ACC112 (cell line): Measurements from ENCODE around the gene GULP1.
A peak's percentile ranks its signal among the peaks of the same experiment; 100 is the strongest.

ENCODE experiments used
- H2AFZ ChIP-seq: fragments of 200-600 bp; sonication (generic); one replicate; pipeline ENCODE4 v1.6.0; 2017; ENCODE audit warnings: antibody characterized with exemption, low read length; ENCODE audit not compliant: unreplicated experiment
- H3K27ac ChIP-seq: fragments of 200-600 bp; sonication (generic); 2 replicates; pipeline ENCODE4 v1.5.1; 2014; ENCODE audit warnings: low read depth, mild to moderate bottlenecking, antibody characterized with exemption, low read length, moderate library complexity
- H3K27me3 ChIP-seq: fragments of 200-600 bp; sonication (generic); 2 replicates; pipeline ENCODE4 v1.6.1; 2014; ENCODE audit warnings: mild to moderate bottlenecking, antibody characterized with exemption, low read length, moderate library complexity, mixed read lengths; ENCODE audit not compliant: insufficient read depth
- H3K36me3 ChIP-seq: fragments of 200-600 bp; sonication (generic); 2 replicates; pipeline ENCODE4 v1.6.1; 2016; ENCODE audit warnings: mild to moderate bottlenecking, antibody characterized with exemption, low read length, moderate library complexity, mixed read lengths; ENCODE audit not compliant: insufficient read depth
- H3K4me1 ChIP-seq: fragments of 200-600 bp; sonication (generic); one replicate; pipeline ENCODE4 v1.6.1; 2016; ENCODE audit warnings: low read length, mixed read lengths; ENCODE audit not compliant: insufficient read depth, unreplicated experiment, control insufficient read depth
- H3K4me3 ChIP-seq: fragments of 200-600 bp; sonication (generic); 2 replicates; pipeline ENCODE4 v1.5.1; 2014; ENCODE audit warnings: mild to moderate bottlenecking, low read depth, low read length
- H3K79me2 ChIP-seq: fragments of 200-600 bp; sonication (generic); one replicate; pipeline ENCODE4 v1.6.0; 2016; ENCODE audit warnings: low read length; ENCODE audit not compliant: control insufficient read depth, unreplicated experiment, insufficient read depth

The GULP1 gene

DNA sequence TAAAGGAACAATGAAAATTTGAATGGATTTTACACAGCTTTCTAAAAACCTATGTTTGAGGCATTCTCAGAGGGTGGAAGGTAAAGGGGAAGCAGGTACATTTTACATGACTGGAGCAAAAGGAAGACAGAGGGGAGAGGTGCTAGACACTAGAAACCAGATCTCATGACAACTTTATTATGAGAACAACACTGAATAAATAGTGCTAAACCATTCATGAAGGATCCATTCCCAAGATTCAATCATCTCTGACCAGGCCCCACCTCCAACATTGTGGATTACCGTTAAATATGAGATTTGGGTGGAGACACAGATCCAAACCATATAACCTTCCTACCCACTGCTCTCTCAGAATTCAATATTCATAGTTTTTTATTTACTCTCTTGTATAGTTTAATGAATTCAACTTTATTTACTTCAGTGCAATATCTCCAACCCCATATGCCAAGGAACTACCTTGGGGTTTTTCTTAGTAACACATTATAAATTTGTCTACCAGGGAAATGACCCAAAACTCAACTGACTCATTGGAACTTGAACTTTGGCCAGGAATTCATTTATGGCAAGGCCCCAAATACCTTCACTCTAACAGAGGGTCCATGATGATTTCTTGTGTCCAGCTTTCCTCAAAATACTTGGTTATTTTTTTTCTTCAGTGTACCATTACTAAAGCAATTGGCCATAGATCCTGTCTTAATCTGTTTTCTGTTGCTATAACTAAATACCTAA is 317.8 kb downstream of the GULP1 start:
- Histone ChIP-seq H3K4me1 (peaks cover 26% of the 10 kb centered on the region), H3K79me2 (no peaks in the 10 kb centered on the region), H3K27ac (peak overlapping the region; percentile 70), H3K36me3 (no peaks in the 10 kb centered on the region), H2AFZ (no peak overlapping the region), H3K27me3 (no peaks in the 10 kb centered on the region), H3K4me3 (no peak overlapping the region)

DNA sequence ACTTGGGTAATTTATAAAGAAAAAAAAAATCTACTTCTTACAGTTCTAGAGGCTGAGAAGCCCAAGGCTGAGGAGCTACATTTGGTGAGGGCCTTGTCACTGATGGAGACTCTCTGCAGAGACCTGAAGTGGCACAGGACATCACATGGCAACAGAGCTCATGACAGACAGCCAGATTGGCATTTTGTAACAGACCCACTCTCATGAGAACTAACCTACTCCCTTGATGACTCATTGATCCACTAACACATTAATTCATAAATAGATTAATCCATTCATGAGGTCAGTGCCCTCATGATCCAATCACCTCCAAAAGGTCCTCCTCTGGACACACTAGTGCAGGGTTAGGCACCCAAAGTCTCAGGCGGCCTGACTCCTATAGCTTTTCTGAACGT is 318.4 kb downstream of the GULP1 start:
- H3K4me3 ChIP-seq, result no peak overlapping the region
- H3K79me2 ChIP-seq, result no peaks in the 10 kb centered on the region
- H3K27me3 ChIP-seq, result no peaks in the 10 kb centered on the region
- no peaks in the 10 kb centered on the region for H3K36me3 ChIP-seq
- H2AFZ ChIP-seq, result no peak overlapping the region
- H3K4me1 ChIP-seq, result peaks cover 26% of the 10 kb centered on the region
- peak overlapping the region; percentile 70 for H3K27ac ChIP-seq

DNA sequence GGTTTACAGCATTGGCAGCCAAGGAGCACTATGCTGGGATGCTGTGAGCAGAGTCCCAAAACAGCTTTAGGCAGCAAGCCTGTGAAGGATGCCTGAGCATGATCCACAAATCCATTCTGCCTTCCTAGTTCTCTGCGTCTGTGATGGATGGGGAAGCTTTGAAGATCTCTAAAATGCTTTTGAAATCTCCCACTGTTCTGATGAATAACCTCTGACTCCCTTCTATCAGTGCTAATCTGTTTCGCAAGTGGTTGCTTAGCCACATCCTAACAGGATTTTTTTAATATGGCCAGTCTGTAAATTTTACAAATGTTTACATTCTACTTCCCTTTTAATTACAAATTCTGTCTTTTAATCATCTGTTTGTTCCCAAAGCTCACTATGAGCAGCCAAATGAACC is 319.2 kb downstream of the GULP1 start:
- Histone ChIP-seq H3K27me3 (no peaks in the 10 kb centered on the region), H3K4me1 (peaks cover 26% of the 10 kb centered on the region), H3K4me3 (no peak overlapping the region), H3K36me3 (no peaks in the 10 kb centered on the region), H3K79me2 (no peaks in the 10 kb centered on the region), H3K27ac (peak overlapping the region; percentile 27; the same call in 1 of the 2 replicates), H2AFZ (no peak overlapping the region)

DNA sequence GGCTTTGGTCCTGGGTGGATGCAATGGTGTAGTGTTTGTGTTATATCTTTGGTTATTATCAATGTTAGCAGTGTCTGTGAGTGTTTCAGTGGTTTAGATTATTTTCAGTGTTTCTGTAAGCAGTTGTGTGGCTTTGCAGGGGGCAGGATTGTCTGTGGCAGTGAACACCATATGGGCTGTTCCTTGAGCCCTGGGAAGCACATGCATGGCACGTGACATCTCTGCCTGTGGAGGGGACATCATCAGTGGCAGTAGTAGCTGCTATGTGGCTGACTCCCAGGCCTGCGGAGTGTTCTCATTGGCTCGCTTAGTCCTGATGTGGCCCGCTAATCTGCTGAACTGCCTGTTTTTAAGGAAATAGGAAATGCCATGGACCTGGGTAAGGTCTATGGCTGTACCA is 327.5 kb downstream of the GULP1 start:
- Histone ChIP-seq H3K79me2 (no peaks in the 10 kb centered on the region), H3K4me3 (no peak overlapping the region), H2AFZ (no peak overlapping the region), H3K36me3 (no peaks in the 10 kb centered on the region), H3K27me3 (no peaks in the 10 kb centered on the region), H3K27ac (no peak overlapping the region), H3K4me1 (peaks cover 3% of the 10 kb centered on the region)

DNA sequence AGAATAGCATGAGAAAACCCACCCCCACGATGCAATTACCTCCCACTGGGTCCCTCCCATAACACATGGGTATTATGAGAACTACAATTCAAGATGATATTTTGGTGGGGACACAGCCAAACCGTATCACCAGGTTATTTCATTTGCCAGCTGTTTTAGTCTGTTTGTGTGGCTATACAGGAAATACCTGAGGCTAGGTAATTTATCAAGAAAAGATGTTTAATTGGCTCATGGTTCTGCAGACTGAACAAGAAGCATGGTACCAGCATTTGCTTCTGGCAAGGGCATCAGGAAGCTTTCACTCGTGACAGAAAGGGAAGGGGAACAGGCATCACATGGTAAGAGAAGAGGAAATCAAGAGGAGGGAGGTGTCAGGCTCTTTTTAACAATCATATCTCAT is 329.2 kb downstream of the GULP1 start:
- no peaks in the 10 kb centered on the region for H3K27me3 ChIP-seq
- no peaks in the 10 kb centered on the region for H3K79me2 ChIP-seq
- H3K27ac ChIP-seq, result no peak overlapping the region
- H3K36me3 ChIP-seq, result no peaks in the 10 kb centered on the region
- H3K4me1 ChIP-seq, result peaks cover 3% of the 10 kb centered on the region
- H3K4me3 ChIP-seq, result no peak overlapping the region
- no peak overlapping the region for H2AFZ ChIP-seq

DNA sequence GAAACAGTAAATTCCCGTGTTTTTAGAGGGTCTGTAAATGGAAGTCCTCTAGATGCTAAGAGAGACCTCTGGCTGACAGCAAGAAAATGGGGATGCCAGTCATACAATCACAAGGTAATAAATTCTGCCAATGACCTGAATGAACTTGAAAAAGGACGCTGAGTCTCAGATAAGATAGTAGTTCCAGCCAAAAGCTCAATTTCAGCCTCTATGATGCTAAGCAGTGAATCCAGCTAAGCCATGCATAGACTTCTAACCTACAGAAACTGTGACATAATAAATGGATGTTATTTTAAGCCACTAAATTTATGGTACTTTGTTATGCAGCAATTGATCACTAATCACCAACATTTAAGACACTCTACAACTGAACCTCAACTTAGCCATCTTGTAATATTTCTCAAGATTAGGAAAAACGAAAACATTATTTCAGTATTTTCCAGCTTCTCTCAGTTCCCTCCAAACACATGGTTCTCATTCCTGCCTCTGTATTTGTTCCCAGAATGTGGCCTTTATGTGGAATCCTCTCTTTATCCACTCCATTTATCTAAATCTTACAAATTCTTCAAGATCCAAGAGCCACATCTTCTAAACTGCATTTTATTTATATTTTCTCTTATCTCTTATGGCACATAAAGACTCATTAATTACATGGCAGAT is 331.1 kb downstream of the GULP1 start:
- H3K27me3 ChIP-seq, result no peaks in the 10 kb centered on the region
- no peak overlapping the region for H3K27ac ChIP-seq
- H2AFZ ChIP-seq, result no peak overlapping the region
- no peaks in the 10 kb centered on the region for H3K79me2 ChIP-seq
- H3K4me3 ChIP-seq, result no peak overlapping the region
- peaks cover 3% of the 10 kb centered on the region for H3K4me1 ChIP-seq
- H3K36me3 ChIP-seq, result no peaks in the 10 kb centered on the region

DNA sequence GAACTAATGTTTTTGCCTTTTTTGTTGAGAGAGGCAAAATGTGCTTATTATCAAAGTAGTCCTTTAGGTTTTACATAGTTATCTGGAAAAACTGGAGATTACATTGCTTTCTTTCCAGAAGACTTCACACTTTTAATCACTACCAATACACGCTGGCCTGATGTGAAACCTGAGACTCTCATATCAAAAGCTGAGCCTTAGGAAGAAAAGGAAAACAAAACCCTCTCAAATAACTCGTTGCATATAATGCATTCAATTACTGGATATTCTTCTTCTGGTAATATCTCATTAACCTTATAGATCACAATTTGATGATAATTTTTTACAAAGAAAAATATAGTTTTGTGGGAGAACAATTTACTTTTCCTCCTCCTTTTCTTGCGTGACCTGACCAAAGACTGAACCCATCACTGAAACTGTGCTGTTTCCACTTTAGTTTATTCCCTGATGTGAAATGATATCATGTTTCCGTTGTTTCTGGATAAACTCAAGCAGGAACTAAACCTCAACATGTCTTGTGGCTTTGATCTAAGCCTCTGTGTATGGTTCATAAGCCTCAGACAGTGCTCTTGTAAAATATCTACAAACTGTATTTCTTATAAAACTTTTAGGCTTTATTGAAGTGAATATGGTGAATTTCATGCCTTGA is 332.4 kb downstream of the GULP1 start:
- no peaks in the 10 kb centered on the region for H3K36me3 ChIP-seq
- peak overlapping the region; percentile 22 for H3K4me3 ChIP-seq
- peak overlapping the region; percentile 47 for H2AFZ ChIP-seq
- H3K27me3 ChIP-seq, result no peaks in the 10 kb centered on the region
- peaks cover 3% of the 10 kb centered on the region for H3K4me1 ChIP-seq
- H3K79me2 ChIP-seq, result no peaks in the 10 kb centered on the region
- H3K27ac ChIP-seq, result no peak overlapping the region

DNA sequence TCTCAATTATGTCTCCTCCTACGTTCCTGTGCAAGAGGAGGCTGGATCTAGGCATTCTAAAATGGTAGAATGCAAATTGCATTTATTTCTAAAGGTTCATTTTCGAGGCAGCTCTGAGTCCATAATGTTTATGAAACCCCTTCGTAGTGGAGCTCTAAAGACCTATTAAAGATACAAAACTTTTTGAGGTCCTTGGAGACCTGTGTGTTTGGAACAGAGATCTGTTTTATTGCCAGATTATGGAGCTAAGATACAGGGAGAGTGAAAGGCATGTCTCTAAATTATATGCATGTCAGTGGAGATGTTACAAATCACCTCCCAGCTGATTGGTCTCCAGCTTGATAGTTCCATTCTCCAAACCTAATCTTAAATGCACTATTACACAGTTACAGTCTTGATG is 335.8 kb downstream of the GULP1 start:
- no peak overlapping the region for H3K27ac ChIP-seq
- no peak overlapping the region for H2AFZ ChIP-seq
- H3K36me3 ChIP-seq, result no peaks in the 10 kb centered on the region
- no peaks in the 10 kb centered on the region for H3K27me3 ChIP-seq
- peaks cover 14% of the 10 kb centered on the region for H3K4me1 ChIP-seq
- H3K79me2 ChIP-seq, result no peaks in the 10 kb centered on the region
- no peak overlapping the region for H3K4me3 ChIP-seq

DNA sequence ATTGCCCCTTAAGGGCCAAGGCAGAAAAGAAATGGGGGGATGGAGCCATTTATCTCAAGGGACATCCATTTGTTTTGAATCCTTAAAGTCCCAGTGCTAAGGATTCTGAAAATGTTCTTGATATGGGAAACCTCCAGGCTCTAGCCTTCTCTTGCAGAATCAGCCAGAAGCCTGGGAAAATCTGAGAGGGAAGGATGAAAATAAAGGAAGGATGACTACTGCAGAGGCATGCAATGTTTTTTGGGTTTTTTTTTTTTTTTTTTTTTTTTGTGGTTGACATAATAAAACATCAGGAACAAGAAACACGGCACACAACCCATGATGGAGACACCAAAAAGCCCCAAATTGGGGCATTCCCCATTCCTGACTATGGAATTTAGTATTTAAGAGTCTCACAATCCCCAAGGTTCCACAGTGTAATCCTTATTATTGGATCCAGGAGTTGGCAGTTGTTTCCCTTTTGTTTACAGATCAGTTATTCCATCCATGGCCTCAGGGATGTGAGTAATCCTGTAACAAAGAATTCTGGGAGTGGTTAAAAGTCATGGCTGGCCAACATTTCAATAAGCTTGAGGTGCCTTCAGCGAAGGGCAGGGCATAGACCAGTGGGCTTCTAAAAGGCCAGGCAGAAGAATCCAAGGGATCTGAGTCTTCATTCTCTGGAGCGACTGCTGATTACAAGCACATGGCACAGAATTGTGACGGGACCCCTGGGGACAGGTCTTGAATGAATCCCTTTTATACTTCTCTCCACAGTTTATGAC is 337.5 kb downstream of the GULP1 start:
- H3K27me3 ChIP-seq, result no peaks in the 10 kb centered on the region
- H2AFZ ChIP-seq, result no peak overlapping the region
- H3K4me1 ChIP-seq, result peaks cover 11% of the 10 kb centered on the region
- no peaks in the 10 kb centered on the region for H3K79me2 ChIP-seq
- H3K36me3 ChIP-seq, result no peaks in the 10 kb centered on the region
- H3K27ac ChIP-seq, result no peak overlapping the region
- no peak overlapping the region for H3K4me3 ChIP-seq

DNA sequence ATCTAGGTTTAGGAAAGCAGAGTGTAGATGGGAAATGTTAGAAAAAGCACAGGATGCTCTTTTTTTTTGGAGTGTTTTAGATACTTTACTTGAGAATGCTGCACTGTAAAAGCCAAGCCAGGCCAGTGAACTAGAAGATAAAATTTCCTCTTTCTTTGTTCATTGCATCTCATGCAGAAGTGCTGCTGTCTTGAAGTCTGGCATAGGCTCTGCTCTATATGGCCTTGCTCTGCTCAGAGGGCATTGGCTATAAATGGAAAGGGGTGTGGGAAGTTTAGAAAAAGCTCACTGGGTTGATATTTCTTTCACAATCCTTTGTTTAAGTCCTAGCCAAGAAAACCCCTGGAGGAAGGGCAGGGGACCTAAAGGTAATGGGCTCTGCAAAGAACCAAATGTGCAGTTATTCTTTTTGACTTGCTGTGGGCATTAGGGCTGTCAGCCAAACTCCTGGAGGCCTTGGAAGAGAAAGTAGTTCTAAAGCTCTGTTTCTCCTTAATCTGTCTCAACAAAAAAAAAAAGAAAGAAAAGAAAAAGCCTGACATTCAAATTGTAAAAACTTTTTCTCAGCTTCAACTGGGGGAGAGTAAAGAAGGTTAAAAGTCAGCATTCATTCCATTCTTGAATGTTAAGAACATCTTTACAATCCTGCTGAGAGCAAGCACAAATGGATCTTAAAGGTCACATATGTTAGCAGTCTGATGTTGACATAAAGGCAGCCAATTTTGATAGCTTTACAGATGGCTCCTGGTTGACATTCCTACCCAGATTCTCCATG is 338.3 kb downstream of the GULP1 start:
- H3K4me1 ChIP-seq, result peaks cover 11% of the 10 kb centered on the region
- no peaks in the 10 kb centered on the region for H3K27me3 ChIP-seq
- no peaks in the 10 kb centered on the region for H3K36me3 ChIP-seq
- H3K79me2 ChIP-seq, result no peaks in the 10 kb centered on the region
- H3K4me3 ChIP-seq, result no peak overlapping the region
- no peak overlapping the region for H3K27ac ChIP-seq
- no peak overlapping the region for H2AFZ ChIP-seq
